Measurements from ENCODE around the gene MACROD2.

DNA sequence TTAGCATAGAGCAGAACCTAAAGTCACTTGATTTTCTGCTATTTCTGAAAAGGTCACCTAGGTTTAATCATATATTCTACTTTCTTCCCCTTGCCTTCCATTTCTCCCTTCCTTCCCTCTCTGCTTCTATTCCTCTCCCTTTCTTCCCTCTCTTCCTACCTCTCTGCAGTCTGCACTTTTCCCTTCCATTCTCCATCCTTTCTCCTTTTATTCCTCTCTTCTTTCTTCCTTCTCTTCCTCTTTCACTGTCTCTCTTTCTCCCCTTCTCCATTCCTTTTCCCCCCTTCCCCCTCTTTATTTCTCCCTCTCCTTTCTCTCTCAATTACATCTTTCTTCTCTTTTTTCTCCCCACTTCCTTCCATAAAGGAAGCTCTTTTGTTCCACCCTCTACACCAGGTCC lies 1391.9 kb downstream of the MACROD2 start:
- TF ChIP-seq, protein P1, sequence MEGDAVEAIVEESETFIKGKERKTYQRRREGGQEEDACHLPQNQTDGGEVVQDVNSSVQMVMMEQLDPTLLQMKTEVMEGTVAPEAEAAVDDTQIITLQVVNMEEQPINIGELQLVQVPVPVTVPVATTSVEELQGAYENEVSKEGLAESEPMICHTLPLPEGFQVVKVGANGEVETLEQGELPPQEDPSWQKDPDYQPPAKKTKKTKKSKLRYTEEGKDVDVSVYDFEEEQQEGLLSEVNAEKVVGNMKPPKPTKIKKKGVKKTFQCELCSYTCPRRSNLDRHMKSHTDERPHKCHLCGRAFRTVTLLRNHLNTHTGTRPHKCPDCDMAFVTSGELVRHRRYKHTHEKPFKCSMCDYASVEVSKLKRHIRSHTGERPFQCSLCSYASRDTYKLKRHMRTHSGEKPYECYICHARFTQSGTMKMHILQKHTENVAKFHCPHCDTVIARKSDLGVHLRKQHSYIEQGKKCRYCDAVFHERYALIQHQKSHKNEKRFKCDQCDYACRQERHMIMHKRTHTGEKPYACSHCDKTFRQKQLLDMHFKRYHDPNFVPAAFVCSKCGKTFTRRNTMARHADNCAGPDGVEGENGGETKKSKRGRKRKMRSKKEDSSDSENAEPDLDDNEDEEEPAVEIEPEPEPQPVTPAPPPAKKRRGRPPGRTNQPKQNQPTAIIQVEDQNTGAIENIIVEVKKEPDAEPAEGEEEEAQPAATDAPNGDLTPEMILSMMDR (IDR thresholded peaks at IDR 0.05): no peak
- no peak for TF ChIP-seq POLR2A (IDR thresholded peaks at IDR 0.05)

All from body of pancreas (tissue), 4 donors.